HL-60 (cell line): Measurements from ENCODE around the gene PHLPP1.

Source experiments
- CTCF ChIP-seq: IDR thresholded peaks from one replicate; pipeline ENCODE4 v1.5.1; 2011; ENCODE audit warnings: low read length, control low read depth, inconsistent platforms; ENCODE audit not compliant: insufficient read depth
- GABPA ChIP-seq: IDR thresholded peaks from 2 replicates; pipeline ENCODE4 v1.6.1; 2012; ENCODE audit warnings: low read depth
- POLR2AphosphoS5 ChIP-seq: IDR thresholded peaks from 2 replicates; pipeline ENCODE4 v1.6.1; 2012; ENCODE audit warnings: low read depth
- SPI1 ChIP-seq: IDR thresholded peaks from 2 replicates; pipeline ENCODE4 v1.6.1; 2012; ENCODE audit warnings: low read depth, mild to moderate bottlenecking, borderline replicate concordance

- TF ChIP-seq CTCF (no peak), GABPA (no peak), POLR2AphosphoS5 (no peak), SPI1 (no peak)
Measured at GRCh38 chr18:62918361-62918760, 203.0 kb downstream of the PHLPP1 start.
